HuH-7.5 (cell line): Measurements from ENCODE around the gene NAGS.
"Not testable (repeated sequence)": the region's sequence is repeated elsewhere in the genome, so short reads cannot be mapped to it uniquely, and the experiment has no call there.

ENCODE experiments used
- DNase-seq: peaks from one replicate; pipeline ENCODE4 v3.0.0; 2011; ENCODE audit warnings: low spot score

The NAGS gene

GRCh38 chr17:44004077-44004760, at the start of gene NAGS:
TSS of gene NAGS (plus strand) at chr17:44004622. CDS start at chr17:44004664, 42 bp downstream.
- DNase-seq, result peak; percentile 62

- DNase-seq, result no peak
Measured at GRCh38 chr17:43956222-43956621, 48.2 kb upstream of the NAGS start.

GRCh38 chr17:43958748-43959352, 45.6 kb upstream of the NAGS start:
- DNase-seq, result no peak

- DNase-seq, result not testable (repeated sequence)
Measured at GRCh38 chr17:43961292-43961691, 43.1 kb upstream of the NAGS start.

GRCh38 chr17:43961954-43962353, 42.5 kb upstream of the NAGS start:
- DNase-seq, result no peak

- DNase-seq, result no peak
Measured at GRCh38 chr17:43962479-43962878, 41.9 kb upstream of the NAGS start.

- no peak for DNase-seq
Measured at GRCh38 chr17:43966276-43966675, 38.1 kb upstream of the NAGS start.

GRCh38 chr17:43967251-43967875, 37.1 kb upstream of the NAGS start:
- no peak for DNase-seq

GRCh38 chr17:43970366-43970765, 34.1 kb upstream of the NAGS start:
- no peak for DNase-seq

GRCh38 chr17:43971436-43971835, 33.0 kb upstream of the NAGS start:
- DNase-seq, result not testable (repeated sequence)

GRCh38 chr17:43972444-43973212, 31.8 kb upstream of the NAGS start:
- not testable (repeated sequence) for DNase-seq

- no peak for DNase-seq
Measured at GRCh38 chr17:43974382-43975266, 29.8 kb upstream of the NAGS start.

GRCh38 chr17:43975898-43976297, 28.5 kb upstream of the NAGS start:
- no peak for DNase-seq

GRCh38 chr17:43976963-43977837, 27.2 kb upstream of the NAGS start:
- no peak for DNase-seq

- no peak for DNase-seq
Measured at GRCh38 chr17:43978078-43978477, 26.3 kb upstream of the NAGS start.

GRCh38 chr17:43979011-43979410, 25.4 kb upstream of the NAGS start:
- DNase-seq, result no peak

- DNase-seq, result no peak
Measured at GRCh38 chr17:43979671-43980070, 24.8 kb upstream of the NAGS start.

- no peak for DNase-seq
Measured at GRCh38 chr17:43982171-43982570, 22.3 kb upstream of the NAGS start.

- DNase-seq, result no peak
Measured at GRCh38 chr17:43983196-43983514, 21.3 kb upstream of the NAGS start.

GRCh38 chr17:43983515-43984411, 20.7 kb upstream of the NAGS start:
- peak; percentile 53 for DNase-seq
